ENCODE results near the gene CTXN3.

CTXN3 gene

DNA sequence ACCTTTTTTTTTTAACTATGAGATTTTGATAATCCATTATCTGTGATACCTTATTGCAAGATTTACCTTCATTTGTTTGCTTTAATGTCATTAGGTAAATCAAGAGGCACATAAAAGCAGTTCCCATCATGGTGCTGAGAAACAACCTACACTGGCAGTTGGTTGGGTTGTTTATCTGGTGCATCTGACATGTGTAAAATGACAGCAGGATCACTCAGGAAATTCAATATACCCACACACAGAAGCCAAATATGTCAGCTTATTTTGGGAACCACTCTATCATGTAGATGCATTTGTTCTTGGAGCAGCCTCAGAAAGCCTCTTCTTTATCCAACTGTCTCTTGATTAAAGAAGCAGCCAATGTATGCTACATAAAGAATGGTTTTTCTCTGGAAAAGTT, 46.5 kb downstream of the CTXN3 start:
- Histone ChIP-seq H3K27ac (ENCODE audit: low read length) (no peak overlapping the region), H3K9me3 (ENCODE audit: insufficient read depth, low read length, severe bottlenecking) (no peaks in the 10 kb centered on the region), H3K4me2 (ENCODE audit: insufficient read depth, low read length) (no peak overlapping the region), H3K79me2 (ENCODE audit: insufficient read depth, low read length) (no peaks in the 10 kb centered on the region), H2AFZ (ENCODE audit: low read depth, low read length) (no peak overlapping the region), H4K20me1 (ENCODE audit: insufficient read depth, low read length) (no peaks in the 10 kb centered on the region), H3K4me3 (ENCODE audit: low read depth in 1 of 2, low read length in 2 of 2) (no peak overlapping the region), H3K36me3 (ENCODE audit: insufficient read depth, low read length) (no peaks in the 10 kb centered on the region), H3K9ac (ENCODE audit: low read depth, low read length) (no peak overlapping the region), H3K4me1 (ENCODE audit: insufficient read depth, low read length) (no peaks in the 10 kb centered on the region), H3K27me3 (ENCODE audit: insufficient read depth, low read length, poor library complexity) (no peaks in the 10 kb centered on the region)
- no peak for ATAC-seq (ENCODE audit: insufficient read depth, low read depth)
- DNase-seq, result no peak
- TF ChIP-seq EZH2 (IDR thresholded peaks at IDR 0.05; ENCODE audit: borderline replicate concordance, low read depth, low read length, severe bottlenecking), result no peak
- TF ChIP-seq, protein P1, sequence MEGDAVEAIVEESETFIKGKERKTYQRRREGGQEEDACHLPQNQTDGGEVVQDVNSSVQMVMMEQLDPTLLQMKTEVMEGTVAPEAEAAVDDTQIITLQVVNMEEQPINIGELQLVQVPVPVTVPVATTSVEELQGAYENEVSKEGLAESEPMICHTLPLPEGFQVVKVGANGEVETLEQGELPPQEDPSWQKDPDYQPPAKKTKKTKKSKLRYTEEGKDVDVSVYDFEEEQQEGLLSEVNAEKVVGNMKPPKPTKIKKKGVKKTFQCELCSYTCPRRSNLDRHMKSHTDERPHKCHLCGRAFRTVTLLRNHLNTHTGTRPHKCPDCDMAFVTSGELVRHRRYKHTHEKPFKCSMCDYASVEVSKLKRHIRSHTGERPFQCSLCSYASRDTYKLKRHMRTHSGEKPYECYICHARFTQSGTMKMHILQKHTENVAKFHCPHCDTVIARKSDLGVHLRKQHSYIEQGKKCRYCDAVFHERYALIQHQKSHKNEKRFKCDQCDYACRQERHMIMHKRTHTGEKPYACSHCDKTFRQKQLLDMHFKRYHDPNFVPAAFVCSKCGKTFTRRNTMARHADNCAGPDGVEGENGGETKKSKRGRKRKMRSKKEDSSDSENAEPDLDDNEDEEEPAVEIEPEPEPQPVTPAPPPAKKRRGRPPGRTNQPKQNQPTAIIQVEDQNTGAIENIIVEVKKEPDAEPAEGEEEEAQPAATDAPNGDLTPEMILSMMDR (IDR thresholded peaks at IDR 0.05; ENCODE audit: borderline replicate concordance, extremely low read depth, low read length, poor library complexity, severe bottlenecking), result no peak

DNA sequence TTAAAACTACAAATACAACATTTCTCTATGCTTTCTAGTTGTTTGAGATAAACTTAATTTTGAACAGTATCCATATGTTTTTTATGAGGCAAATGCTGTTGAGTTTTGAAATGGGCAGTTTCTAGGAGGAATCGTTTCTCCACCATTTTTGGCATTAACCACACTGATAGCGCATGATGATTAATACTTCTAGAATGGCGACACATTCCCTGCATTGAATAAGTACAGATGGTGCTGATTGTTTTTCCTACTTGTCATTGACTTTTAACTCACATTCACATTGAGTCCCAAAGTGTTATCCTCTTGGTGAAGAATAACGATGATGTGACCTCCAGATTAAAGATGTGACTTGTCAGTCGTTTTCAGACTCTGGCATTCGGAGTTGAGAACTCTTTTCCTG, 47.8 kb downstream of the CTXN3 start:
- Histone ChIP-seq H3K79me2 (ENCODE audit: insufficient read depth, low read length) (no peaks in the 10 kb centered on the region), H4K20me1 (ENCODE audit: insufficient read depth, low read length) (no peaks in the 10 kb centered on the region), H3K27me3 (ENCODE audit: insufficient read depth, low read length, poor library complexity) (no peaks in the 10 kb centered on the region), H2AFZ (ENCODE audit: low read depth, low read length) (no peak overlapping the region), H3K4me2 (ENCODE audit: insufficient read depth, low read length) (no peak overlapping the region), H3K4me1 (ENCODE audit: insufficient read depth, low read length) (no peaks in the 10 kb centered on the region), H3K36me3 (ENCODE audit: insufficient read depth, low read length) (no peaks in the 10 kb centered on the region), H3K4me3 (ENCODE audit: low read depth in 1 of 2, low read length in 2 of 2) (no peak overlapping the region), H3K9me3 (ENCODE audit: insufficient read depth, low read length, severe bottlenecking) (no peaks in the 10 kb centered on the region), H3K27ac (ENCODE audit: low read length) (no peak overlapping the region), H3K9ac (ENCODE audit: low read depth, low read length) (no peak overlapping the region)
- TF ChIP-seq, protein P1 (IDR thresholded peaks at IDR 0.05; ENCODE audit: borderline replicate concordance, extremely low read depth, low read length, poor library complexity, severe bottlenecking), result no peak
- no peak for TF ChIP-seq EZH2 (IDR thresholded peaks at IDR 0.05; ENCODE audit: borderline replicate concordance, low read depth, low read length, severe bottlenecking)
- no peak for DNase-seq
- no peak for ATAC-seq (ENCODE audit: insufficient read depth, low read depth)

DNA sequence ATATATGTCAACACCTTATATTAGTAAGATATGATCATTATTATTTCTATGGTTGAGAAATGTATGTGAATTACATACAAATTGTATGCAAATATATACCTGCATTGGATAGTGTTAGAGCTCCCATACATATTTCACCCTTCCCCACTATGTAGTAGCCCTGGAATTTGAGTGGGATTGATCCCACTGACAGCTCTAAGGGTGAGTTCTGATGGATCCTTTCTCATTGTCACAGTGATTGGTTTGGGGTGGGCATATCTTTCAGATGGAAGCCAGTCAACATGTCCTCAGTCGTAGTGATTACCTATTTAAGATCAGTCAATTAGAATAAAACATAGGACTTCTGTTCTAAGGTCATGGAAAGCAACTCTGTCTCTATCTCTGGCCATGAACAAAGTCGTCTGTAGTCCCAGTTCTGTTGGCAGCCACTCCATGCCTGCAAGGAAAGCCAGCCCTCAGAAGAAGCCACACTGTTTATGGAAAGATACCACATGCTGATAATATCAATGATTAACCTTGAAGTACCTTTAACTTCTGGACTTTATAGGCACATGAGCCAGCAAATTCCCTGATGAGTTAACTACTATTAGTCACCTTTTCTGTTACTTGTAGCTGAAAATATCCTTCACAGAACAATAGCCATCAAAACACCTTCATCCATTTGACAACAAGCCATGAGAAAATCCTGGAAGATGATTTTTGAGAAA, 49.2 kb downstream of the CTXN3 start:
- Histone ChIP-seq H3K4me2 (ENCODE audit: insufficient read depth, low read length) (no peak overlapping the region), H3K36me3 (ENCODE audit: insufficient read depth, low read length) (no peaks in the 10 kb centered on the region), H3K27ac (ENCODE audit: low read length) (no peak overlapping the region), H3K4me3 (ENCODE audit: low read depth in 1 of 2, low read length in 2 of 2) (no peak overlapping the region), H3K79me2 (ENCODE audit: insufficient read depth, low read length) (no peaks in the 10 kb centered on the region), H4K20me1 (ENCODE audit: insufficient read depth, low read length) (no peaks in the 10 kb centered on the region), H2AFZ (ENCODE audit: low read depth, low read length) (no peak overlapping the region), H3K27me3 (ENCODE audit: insufficient read depth, low read length, poor library complexity) (no peaks in the 10 kb centered on the region), H3K9me3 (ENCODE audit: insufficient read depth, low read length, severe bottlenecking) (no peaks in the 10 kb centered on the region), H3K4me1 (ENCODE audit: insufficient read depth, low read length) (no peaks in the 10 kb centered on the region), H3K9ac (ENCODE audit: low read depth, low read length) (no peak overlapping the region)
- DNase-seq (no peak), ATAC-seq (ENCODE audit: insufficient read depth, low read depth) (no peak)
- TF ChIP-seq, protein P1 (IDR thresholded peaks at IDR 0.05; ENCODE audit: borderline replicate concordance, extremely low read depth, low read length, poor library complexity, severe bottlenecking), result no peak
- no peak for TF ChIP-seq EZH2 (IDR thresholded peaks at IDR 0.05; ENCODE audit: borderline replicate concordance, low read depth, low read length, severe bottlenecking)
